ENCODE results near the gene PTGFRN.

Gene PTGFRN

GRCh38 chr1:117033772-117034171 lies 124.1 kb downstream of the PTGFRN start:
- DNase-seq (ENCODE audit: low read depth in 2 of 2): no peak

GRCh38 chr1:117034791-117035290 lies 125.1 kb downstream of the PTGFRN start:
- no peak for DNase-seq (ENCODE audit: low read depth in 2 of 2)

- DNase-seq (ENCODE audit: low read depth in 2 of 2): no peak
These were observed 126.3 kb downstream of the PTGFRN start for GRCh38 chr1:117036018-117036461.

GRCh38 chr1:117037802-117038201 lies 128.1 kb downstream of the PTGFRN start:
- DNase-seq (ENCODE audit: low read depth in 2 of 2): no peak

GRCh38 chr1:117038236-117038635 lies 128.5 kb downstream of the PTGFRN start:
- no peak for DNase-seq (ENCODE audit: low read depth in 2 of 2)
